Heart left ventricle (tissue), 16 donors: ENCODE data around the gene USP6NL. TPM values are rescaled to one million over a fixed set of nuclear protein-coding genes. Genes with fewer than 3 reads are reported as not detected.

Source experiments
- ATAC-seq, 4 donors: fragments of 200-7000 bp; cut with Tn5 transposase; one replicate each; pipeline ENCODE4 v1.9.1; 2020 to 2022; ENCODE audit warnings: moderate library complexity in 4 of 4, mild to moderate bottlenecking in 3 of 4, moderate number of reproducible peaks in 1 of 4
- DNase-seq, 5 donors: peaks; one replicate each; pipeline ENCODE4 v3.0.0-alpha.2; 2020
- H3K27ac ChIP-seq, 12 donors: fragments of 200-600 bp; sonication (generic) in 4 of 12; one replicate each; pipeline versions ENCODE4 v1.5.0 to v1.8.0; 2016 to 2022; ENCODE audit warnings: mild to moderate bottlenecking in 2 of 12
- H3K27me3 ChIP-seq, 9 donors: fragments of 200-600 bp; sonication (generic) in 2 of 9; one replicate each; pipeline versions ENCODE4 v1.5.1 to v1.8.0; 2016 to 2022; ENCODE audit warnings: mild to moderate bottlenecking in 3 of 9
- H3K36me3 ChIP-seq, 9 donors: fragments of 200-600 bp; sonication (generic) in 2 of 9; one replicate each; pipeline versions ENCODE4 v1.5.0 to v1.8.0; 2018 to 2022; ENCODE audit warnings: mild to moderate bottlenecking in 2 of 9
- H3K4me1 ChIP-seq, 12 donors: fragments of 200-600 bp; sonication (generic) in 4 of 12; one replicate each; pipeline versions ENCODE4 v1.5.0 to v1.8.0; 2016 to 2022; ENCODE audit warnings: mild to moderate bottlenecking in 3 of 12
- H3K4me3 ChIP-seq, 12 donors: fragments of 200-600 bp; sonication (generic) in 4 of 12; one replicate each; pipeline versions ENCODE4 v1.5.0 to v1.8.0; 2017 to 2022; ENCODE audit warnings: mild to moderate bottlenecking in 9 of 12, moderate library complexity in 4 of 12
- H3K9me3 ChIP-seq, 12 donors: fragments of 200-600 bp; sonication (generic) in 4 of 12; one replicate each; pipeline versions ENCODE4 v1.5.0 to v1.8.0; 2016 to 2022; ENCODE audit warnings: mild to moderate bottlenecking in 1 of 12
- CTCF ChIP-seq, 12 donors: fragments of 200-600 bp; sonication (generic) in 4 of 12; IDR thresholded peaks; one replicate each; pipeline versions ENCODE4 v1.5.0 to v1.8.0; 2018 to 2022; ENCODE audit warnings: antibody characterized with exemption in 12 of 12, mild to moderate bottlenecking in 5 of 12
- POLR2A ChIP-seq, 2 donors: fragments of 450-650 bp; IDR thresholded peaks; one replicate each; pipeline ENCODE4 v1.6.1; 2017; ENCODE audit warnings: antibody characterized with exemption in 2 of 2, mild to moderate bottlenecking in 2 of 2, moderate library complexity in 2 of 2
- WGBS, 4 donors: extraction: QIAGEN DNeasy Blood & Tissue Kit in 2 of 4; methylation state at CpG; one replicate each; pipeline versions ENCODE4 v1.1.5 to v1.1.7; 2013 to 2018; 5-methylcytosine and 5-hydroxymethylcytosine counted together
- intact Hi-C, 10 donors: fragments of 100-400 bp; cut with DNase I; formaldehyde crosslinking; loops; one replicate each; pipeline versions ENCODE4 v1.11.1 to v1.14.2; 2022
- polyA plus RNA-seq, 2 donors: library from polyadenylated mRNA; stranded (reverse); fragments of 200-250 nt; gene quantifications; one replicate each; pipeline ENCODE4 v1.2.3, GENCODE V29; 2013
- total RNA-seq, 9 donors: library from RNA; depleted of rRNA in 2 of 9; stranded (reverse); fragments of >200 nt in 2 of 9; fragmentation: NEBNext Ultra II Directional in 3 of 9; extraction: Animal tissue kit (Norgen Biotek cat#: 25700) in 3 of 9; gene quantifications; one replicate each; pipeline versions ENCODE4 v1.1.0 to v1.2.4, GENCODE V29; 2016 to 2023
- donor health status: ischemic (EF 13 %, LVEDD 7.1; RV severe dilation, severe dysfunction).
- donor health status: healthy with polysubstance abuse.
- donor health status: DM: no; HTN: yes; CAD: no.
- donor health status: DM: no; HTN: no; CAD: no.
- donor health status: ischemic (EF 25% LVEDD 6.9; RV normal size, moderate dysfunction).
- donor health status: ischemic (EF 25% LVEDD 5.7; RV mildly dilated, moderate dysfunction).
- donor health status: healthy.
- donor health status: DM: yes; HTN: yes; CAD: no.
- donor health status: ischemic (EF 35%, LVEDD 5.7; RV mildly dilated, moderate dysfunction).
- donor health status: nonischemic (EF 11% LVEDD 7.7; RV severe dilation, severe dysfunction).
- donor health status: DM: yes; HTN: yes; CAD: no.
- donor health status: PGD.
- donor health status: ischemic (EF 29% LVEDD 5.4; RV normal size, mild dysfunction).
- donor health status: nonischemic (EF 23%, LVEDD 6.1; RV moderate dilation, normal function).

Gene USP6NL
- total and polyA plus RNA-seq, 11 donors = 1.3 to 12.2 (median 9.6) TPM

DNA sequence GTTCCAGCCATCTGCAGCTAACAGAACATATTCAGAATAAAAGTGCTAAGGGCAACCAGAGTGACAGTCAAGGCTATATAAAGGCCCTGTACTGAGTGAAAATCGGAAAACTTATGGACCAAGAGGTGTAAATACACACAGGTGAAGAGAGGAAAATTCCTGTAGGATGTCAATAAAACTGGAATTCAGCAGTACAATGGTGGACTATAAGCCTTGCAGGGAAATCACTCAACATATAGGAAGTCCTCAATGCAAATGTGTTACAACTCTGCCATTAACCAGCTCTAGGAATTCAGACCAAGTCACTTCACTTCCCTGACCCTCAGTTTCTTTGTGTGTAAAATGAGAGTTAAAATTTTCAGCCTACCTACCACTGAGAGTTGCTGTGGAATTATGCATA, 7.7 kb downstream of the USP6NL start:
- H3K9me3 ChIP-seq = peaks cover 0 to 7% (median 0%) of the 10 kb centered on the region in 12 donors
- ATAC-seq (no peak), DNase-seq (no peak)
- H3K4me3 ChIP-seq = no peak overlapping the region
- 92 to 97% (median 95%) methylated on average over 1 of the region's 1 CpG for WGBS, 4 donors
- no peak overlapping the region for H3K27ac ChIP-seq
- TF ChIP-seq CTCF (IDR thresholded peaks at IDR 0.05) = no peak
- no peak for TF ChIP-seq POLR2A (IDR thresholded peaks at IDR 0.05)
- intact Hi-C loops = no loop called here
- peaks cover 0 to 45% (median 0%) of the 10 kb centered on the region in 12 donors for H3K4me1 ChIP-seq
- no peaks in the 10 kb centered on the region for H3K27me3 ChIP-seq
- H3K36me3 ChIP-seq = no peaks in the 10 kb centered on the region

GRCh38 chr10:11602919-11603523, 8.4 kb downstream of the USP6NL start:
- no peak for TF ChIP-seq CTCF (IDR thresholded peaks at IDR 0.05)
- TF ChIP-seq POLR2A (IDR thresholded peaks at IDR 0.05) = no peak
- peaks cover 0 to 41% (median 0%) of the 10 kb centered on the region in 12 donors for H3K4me1 ChIP-seq
- WGBS, 4 donors = 71 to 78% (median 73%) methylated on average over 7 of the region's 7 CpGs
- H3K27me3 ChIP-seq = no peaks in the 10 kb centered on the region
- no peak overlapping the region for H3K4me3 ChIP-seq
- ATAC-seq = no peak
- H3K9me3 ChIP-seq = peaks cover 0 to 7% (median 0%) of the 10 kb centered on the region in 12 donors
- DNase-seq = no peak
- intact Hi-C loops = no loop called here
- no peak overlapping the region for H3K27ac ChIP-seq
- H3K36me3 ChIP-seq = no peaks in the 10 kb centered on the region

DNA sequence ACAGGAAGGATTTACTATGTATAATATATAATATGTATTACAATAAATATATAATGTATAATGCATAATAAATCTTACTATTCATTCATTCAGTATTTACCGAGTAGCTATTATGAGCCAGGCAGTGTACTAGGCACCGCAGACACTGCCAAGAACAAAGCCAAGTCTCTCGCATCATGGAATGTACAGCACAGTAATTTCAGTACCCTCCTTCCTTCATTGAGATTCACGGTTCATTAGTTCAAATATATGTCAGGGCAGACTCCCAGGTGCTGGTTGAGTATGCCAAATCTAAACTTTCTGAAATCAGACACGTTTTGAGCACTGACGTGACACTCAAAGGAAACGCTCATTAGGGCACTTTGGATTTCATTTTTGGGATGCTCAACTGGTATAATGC, 9.1 kb downstream of the USP6NL start:
- H3K4me3 ChIP-seq = no peak overlapping the region
- TF ChIP-seq POLR2A (IDR thresholded peaks at IDR 0.05) = no peak
- TF ChIP-seq CTCF (IDR thresholded peaks at IDR 0.05) = no peak
- DNase-seq (no peak), ATAC-seq (no peak)
- intact Hi-C loops = no loop called here
- H3K4me1 ChIP-seq = peaks cover 0 to 37% (median 0%) of the 10 kb centered on the region in 12 donors
- no peak overlapping the region for H3K27ac ChIP-seq
- H3K27me3 ChIP-seq = no peaks in the 10 kb centered on the region
- peaks cover 0 to 7% (median 0%) of the 10 kb centered on the region in 12 donors for H3K9me3 ChIP-seq
- whole genome bisulfite sequencing, 4 donors = 91 to 95% (median 93%) methylated on average over 7 of the region's 7 CpGs
- H3K36me3 ChIP-seq = no peaks in the 10 kb centered on the region

- H3K4me3 ChIP-seq = no peak overlapping the region
- no peak for TF ChIP-seq POLR2A (IDR thresholded peaks at IDR 0.05)
- TF ChIP-seq CTCF (IDR thresholded peaks at IDR 0.05) = no peak
- 84 to 93% (median 90%) methylated on average over 1 of the region's 1 CpG for WGBS, 4 donors
- no peaks in the 10 kb centered on the region for H3K27me3 ChIP-seq
- no peak overlapping the region for H3K27ac ChIP-seq
- no peak for ATAC-seq
- H3K9me3 ChIP-seq = peaks cover 0 to 7% (median 0%) of the 10 kb centered on the region in 12 donors
- H3K36me3 ChIP-seq = no peaks in the 10 kb centered on the region
- peaks cover 0 to 37% (median 0%) of the 10 kb centered on the region in 12 donors for H3K4me1 ChIP-seq
- intact Hi-C loops = no loop called here
- no peak for DNase-seq
Observed at GRCh38 chr10:11601670-11602069, 9.8 kb downstream of the USP6NL start.
